ENCODE measurements around the gene MLANA. TPM values are rescaled to one million over a fixed set of nuclear protein-coding genes. Genes with fewer than 3 reads are reported as not detected.

Gene MLANA
- total RNA-seq, 1 experiment from 2014 or later, result not detected

DNA sequence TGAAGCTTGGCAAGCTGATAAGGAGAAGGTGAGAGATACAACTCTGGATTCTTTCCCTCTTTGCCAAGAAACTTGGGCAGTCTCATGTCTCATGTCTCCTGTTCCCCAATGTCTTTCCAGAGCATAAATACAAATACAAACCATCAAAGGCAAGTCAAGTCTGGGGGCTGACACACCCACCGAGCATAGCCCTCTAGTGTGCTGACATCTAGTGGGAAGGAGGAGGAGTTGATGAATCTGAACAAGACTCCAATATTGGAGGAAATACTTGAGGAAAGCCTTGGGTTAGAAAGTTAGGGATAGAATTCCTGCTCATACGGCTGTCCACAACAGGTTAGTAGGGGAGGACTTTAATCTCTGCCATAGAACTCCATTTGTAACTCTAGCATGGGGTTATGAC, 8.6 kb downstream of the MLANA start:
- DNase-seq (ENCODE audit: low spot score), result peak; percentile 22

DNA sequence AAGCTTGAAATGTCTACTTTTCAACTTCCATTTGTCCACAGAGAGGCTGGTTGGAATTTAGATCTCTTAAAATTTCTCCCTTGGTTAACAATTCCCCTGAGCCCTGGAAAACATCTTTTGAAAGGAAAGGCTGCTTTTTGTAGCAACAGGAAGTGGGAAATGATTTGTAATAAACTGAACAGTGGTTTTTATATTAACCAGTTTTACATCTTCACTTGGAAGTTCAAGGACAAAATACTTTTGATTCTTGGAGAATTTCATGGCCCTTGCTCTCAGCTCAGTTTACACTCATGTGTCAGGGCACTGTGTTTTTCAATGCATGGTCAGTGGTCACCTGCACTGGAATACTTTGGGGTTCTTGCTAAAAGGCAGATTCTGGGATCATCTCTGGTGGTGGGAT, 9.9 kb downstream of the MLANA start:
- DNase-seq (ENCODE audit: low spot score), result no peak

DNA sequence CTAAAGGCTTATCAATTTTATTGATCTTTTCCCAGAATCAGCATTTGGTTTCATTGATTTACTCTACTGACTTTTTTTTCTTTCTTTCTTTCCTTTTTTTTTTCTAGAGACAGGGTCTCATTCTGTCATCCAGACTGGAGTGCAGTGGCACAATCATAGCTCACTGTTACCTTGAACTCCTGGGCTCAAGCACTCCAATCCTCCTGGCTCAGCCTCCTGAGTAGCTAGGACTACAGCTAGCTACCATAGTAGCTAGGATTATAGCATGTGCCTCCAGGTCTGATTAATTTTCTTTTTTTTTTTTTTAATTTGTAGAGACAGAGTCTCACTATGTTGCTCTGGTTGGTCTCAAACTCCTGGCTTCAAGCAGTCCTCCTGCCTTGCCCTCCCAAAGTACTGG, 11.7 kb downstream of the MLANA start:
- DNase-seq (ENCODE audit: low spot score), result no peak

DNA sequence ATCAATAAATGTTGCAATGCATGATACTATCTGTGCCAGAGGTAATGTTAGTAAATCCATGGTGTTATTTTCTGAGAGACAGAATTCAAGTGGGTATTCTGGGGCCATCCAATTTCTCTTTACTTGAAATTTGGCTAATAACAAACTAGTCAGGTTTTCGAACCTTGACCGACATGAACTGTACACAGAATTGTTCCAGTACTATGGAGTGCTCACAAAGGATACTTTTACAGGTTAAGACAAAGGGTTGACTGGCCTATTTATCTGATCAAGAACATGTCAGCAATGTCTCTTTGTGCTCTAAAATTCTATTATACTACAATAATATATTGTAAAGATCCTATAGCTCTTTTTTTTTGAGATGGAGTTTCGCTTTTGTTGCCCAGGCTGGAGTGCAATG, 18.2 kb downstream of the MLANA start:
- no peak for DNase-seq (ENCODE audit: low spot score)

DNA sequence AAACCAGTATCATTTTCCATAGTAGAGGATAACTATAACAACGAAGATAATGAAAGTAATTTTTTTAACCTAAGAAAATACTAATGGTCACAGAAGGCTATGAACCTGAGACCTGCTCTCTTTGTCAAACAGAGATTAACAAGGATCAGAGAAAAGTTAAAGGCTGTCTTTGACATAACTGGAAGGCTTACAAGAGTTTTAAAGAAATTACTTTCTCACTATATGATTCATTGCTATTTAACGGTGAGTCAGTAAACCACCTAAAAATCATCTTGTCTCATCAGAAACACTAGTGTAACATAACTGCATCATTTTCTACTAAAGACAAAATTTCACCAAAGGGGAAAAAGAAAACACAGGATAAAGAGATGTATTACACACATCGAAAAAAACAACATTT, 19.3 kb downstream of the MLANA start:
- DNase-seq (ENCODE audit: low spot score), result no peak

DNA sequence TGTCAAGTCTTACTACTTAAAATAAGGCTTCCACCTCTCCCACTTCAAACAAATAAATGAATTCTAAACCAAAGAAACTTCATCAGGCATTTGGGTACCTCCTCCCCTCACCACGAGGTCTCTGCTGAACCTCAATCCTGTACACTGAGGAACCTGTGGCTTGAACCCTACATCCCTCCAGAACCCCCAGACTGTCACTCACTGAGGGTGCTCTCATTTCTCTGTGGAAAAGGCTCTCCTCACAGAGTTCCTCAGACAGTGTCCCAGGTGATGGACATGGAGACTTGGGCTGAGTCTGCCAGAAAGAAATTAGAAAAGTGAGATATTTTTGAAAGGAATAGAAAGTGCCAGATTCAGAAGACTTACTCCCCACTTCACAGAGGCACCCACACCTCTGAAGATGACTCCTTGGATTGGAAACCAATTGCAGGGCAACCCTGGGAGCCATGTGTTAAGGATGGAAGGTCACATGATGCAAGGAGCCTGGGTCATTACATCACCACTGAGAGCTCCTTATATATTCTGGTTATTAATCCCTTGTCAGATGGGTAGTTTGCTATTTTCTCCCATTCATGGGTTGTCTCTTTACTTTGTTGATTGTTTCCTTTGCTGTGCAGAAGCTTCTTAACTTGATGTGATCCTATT, 19.8 kb downstream of the MLANA start:
- DNase-seq (ENCODE audit: low spot score), result no peak

DNA sequence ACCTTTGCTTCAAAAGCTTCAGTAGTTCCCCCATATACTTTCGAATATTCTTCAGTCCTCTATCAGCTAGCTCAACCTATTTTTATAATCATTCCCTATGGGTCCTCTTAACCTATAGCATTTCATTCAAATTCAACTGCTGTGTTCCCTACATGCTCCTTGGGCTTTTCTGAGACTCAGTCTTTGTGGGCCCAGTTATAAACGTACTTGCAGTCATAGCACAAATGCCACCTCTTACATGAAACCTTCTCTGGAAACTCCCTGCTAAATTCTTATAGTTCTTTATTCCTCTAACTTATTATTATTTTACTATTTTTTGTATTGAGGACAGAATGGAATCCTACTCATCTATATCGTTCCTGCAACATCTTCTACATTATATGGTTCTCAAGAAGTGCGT, 24.7 kb downstream of the MLANA start:
- no peak for DNase-seq (ENCODE audit: low spot score)

DNA sequence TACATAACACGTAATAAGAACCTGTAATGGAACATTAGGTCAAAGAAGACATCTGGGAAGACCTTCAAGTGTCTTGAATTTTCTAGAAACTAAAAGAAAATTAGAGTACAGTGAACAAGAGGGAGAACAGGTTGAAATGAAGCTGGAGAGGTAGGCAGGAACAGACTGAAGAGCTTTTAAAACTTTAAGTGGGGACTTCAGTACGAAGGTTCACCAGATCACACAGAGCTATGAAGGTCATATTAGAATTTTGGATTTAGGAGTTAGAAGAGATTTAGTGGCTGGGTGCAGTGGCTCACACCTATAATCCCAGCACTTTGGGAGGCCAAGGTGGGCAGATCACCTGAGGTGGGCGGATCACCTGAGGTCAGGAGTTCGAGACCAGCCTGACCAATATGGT, 26.6 kb downstream of the MLANA start:
- DNase-seq (ENCODE audit: low spot score), result no peak

DNA sequence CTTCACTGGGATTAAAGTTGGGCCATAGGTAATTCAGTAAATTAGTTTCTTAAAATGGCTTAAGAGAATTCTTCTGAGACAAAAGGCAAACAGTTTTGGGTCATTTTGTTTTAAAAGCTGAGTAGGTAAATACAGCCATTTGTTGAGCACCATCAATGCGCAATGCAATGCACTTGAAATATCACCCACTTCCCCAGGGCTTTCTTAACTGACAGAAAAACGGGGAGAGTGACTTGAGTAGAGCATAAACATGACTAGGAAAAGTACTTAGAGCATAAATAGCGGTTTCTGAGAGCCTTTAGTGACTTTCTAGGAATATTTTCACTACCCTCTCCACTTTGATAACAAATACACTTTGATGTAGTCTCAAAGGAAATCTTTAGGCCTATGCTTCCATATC, 27.2 kb downstream of the MLANA start:
- DNase-seq (ENCODE audit: low spot score), result no peak

DNA sequence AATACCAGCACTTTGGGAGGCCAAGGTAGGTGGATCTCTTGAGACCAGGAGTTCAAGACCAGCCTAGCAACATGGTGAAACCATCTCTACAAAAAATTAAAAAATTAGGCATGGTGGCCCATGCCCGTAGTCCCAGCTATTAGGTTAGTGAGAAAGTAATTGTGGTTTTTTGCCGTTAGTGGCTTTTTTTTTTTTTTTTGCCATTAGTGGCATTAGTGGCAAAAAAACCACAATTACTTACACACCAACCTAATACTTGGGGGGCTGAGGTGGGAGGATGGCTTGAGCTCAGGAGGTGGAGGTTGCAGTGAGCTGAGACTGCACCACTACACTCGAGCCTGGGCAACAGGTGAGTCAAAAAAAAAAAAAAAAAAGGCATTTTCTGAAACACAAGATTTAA, 27.8 kb downstream of the MLANA start:
- no peak for DNase-seq (ENCODE audit: low spot score)

DNA sequence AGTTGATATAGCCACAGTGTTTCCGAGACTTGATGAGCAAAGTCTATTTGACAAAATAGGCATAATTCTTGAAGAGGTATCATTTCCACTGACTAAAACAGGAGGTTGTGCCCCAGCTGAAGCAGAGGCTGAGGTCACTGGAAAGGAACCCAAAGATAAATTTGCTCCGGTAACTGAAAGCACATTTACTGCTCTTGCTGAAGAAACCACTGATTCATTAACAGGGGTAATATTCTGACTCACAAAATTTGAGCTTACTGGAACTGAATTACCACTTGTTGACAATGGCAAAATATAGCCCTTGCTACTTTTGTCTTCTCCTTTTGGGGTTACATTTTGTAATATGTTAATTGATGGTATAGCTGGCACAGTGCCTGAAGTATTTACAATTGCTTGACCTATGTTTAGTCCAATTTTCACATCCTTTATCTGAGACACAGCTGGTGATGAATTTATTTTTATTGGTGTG, 30.2 kb downstream of the MLANA start:
- no peak for DNase-seq (ENCODE audit: low spot score)

DNA sequence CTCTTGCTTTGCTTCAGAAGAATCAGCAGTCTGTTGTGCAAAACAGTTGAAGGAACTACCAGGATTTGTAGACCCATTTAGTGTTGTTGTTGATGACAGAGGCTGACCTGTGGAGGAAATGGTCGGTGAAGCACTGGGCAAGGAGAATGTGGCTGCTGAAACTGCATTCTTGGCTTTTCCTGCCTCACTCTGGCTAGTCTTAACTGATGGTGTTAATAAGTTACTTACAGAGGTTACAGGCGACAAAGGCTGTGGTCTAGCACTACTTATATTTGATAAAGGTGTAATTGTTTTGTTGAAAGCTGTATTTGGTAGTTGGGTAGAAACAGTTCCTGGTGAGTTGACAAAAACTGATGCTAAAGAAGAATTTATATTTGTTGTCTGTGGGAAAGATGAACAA, 31.5 kb downstream of the MLANA start:
- DNase-seq (ENCODE audit: low spot score), result no peak

DNA sequence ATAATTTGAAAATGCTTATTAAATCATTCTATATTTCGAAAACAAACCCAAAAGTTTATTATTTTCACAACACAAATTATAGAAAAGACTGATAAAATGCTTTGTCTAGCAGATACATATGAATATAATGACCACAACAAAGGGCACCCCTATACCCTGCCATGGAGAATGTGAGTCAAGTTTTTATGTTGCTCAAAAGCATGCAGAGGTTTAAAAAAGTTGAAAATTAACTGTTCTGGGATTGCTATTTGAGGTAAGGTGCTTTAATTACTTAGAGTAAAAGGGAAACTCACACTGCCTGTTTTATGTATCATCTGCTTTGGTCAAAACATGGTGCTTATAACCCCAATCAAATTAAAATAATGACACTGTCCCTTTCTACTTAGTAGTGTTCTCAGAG, 41.0 kb downstream of the MLANA start:
- DNase-seq (ENCODE audit: low spot score), result no peak

DNA sequence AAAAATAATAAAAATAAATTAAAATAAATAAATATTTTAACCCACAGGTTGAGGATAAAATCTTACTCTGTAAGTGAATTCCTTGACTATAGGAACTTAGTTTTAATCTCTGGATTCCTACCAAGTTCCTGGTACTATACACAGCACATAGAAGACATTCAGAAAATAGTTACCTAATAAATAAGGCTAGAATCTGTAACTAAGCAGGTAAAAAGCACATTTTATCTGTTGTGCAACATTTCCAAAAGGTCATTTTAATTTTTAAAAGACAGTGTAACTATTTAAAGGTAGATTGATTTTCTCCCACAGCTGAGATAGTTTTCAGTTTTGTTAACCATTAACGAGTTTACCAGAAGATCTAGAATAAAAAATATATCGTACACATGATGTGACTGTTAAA, 47.8 kb downstream of the MLANA start:
- DNase-seq (ENCODE audit: low spot score), result no peak

DNA sequence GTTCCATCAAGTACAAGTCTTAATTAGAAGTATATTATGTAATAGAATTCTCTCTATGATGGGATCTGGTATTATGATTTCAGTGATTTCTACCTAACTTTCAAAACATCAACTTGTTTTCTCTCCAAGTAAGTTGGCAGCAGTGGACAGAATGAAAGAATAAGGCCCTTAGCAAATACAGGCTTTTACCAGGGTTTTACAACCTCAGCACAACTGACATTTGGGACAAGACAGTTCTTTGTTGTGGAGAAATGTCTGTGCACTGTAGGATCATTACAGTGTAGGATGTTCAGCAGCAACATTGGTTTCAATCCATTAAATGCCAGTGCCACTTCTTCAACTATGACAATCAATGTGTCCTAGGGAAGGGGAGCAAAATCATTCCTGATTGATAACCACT, 48.8 kb downstream of the MLANA start:
- no peak for DNase-seq (ENCODE audit: low spot score)

DNA sequence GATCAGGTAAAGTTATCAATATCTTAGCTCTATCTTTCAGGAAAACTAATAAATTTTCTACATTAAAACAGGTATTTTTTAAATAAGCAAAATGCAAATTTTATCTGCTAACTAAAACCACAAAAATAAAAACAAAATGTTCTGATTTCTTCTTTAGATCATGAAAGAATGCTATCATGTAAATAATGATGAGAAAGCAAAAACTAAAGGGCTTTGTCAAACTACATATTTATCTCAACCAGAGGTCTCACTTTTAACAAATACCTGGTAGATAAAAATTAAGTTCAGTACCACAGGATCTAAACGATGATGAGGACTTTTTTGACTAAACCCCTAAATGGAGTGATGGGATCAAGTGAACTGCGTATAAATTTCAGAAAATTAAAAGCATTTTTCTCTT, 50.5 kb downstream of the MLANA start:
- DNase-seq (ENCODE audit: low spot score), result no peak

DNA sequence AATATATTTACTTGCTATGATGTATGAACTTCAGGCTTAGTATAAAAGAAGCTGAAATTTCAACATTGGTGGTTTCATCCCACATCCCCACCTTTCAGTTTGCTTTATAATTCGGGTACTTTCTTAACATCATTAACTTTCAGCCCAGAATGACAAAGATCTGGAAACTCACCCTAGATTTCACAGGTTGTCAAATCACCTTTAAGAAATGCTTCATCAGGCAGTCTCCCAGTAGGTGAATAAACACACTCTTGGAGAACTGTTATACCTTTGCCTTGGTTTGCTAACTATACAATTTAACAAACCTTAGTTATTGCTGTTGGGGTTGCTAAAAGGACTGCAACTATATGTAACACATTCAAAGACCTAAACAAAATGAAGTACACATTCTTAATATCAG, 54.4 kb downstream of the MLANA start:
- no peak for DNase-seq (ENCODE audit: low spot score)

DNA sequence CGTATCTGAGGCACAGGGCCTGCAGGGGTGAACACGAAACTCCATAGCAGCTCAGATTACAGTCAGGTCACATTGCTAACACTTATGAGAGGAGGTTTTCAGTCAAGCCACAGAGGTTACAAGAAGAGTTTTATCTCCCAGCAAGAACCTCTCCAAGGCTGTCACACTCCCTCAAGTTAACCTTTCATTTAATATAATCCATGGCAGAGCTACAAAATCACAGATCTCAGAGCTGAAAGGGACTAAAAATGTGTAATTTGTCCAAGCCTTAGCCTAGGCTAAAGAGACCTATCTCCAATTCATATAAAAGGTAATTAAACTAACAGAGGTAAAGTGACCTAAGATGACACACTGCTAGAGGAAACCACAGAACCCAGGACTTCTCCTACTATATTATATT, 57.2 kb downstream of the MLANA start:
- DNase-seq (ENCODE audit: low spot score), result no peak

DNA sequence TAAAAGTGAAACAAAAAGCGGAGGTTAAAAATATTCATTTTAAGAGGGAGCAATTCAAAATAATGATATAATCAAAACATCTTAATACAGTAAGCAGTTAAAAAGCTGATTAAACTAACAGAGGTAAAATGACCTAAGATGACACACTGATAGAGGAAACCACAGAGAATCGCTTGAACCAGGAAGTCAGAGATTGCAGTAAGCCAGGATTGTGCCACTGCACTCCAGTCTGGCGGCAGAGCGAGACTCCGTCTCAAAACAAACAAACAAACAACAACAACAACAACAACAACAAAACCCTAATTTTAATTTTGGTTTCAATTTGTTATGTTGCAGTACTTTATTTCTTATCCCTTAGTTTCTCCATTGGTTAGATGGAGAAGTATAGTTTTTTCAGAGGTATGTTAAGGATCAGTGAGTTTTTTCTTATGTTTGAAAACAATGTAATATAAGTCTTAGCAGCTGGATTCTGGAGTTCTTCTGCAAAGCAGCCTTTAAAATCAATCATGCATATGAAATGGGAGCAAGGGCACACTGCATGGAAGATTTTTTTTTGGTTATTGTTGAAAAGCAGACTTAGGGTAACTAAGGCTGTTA, 58.5 kb downstream of the MLANA start:
- peak; percentile 12 for DNase-seq (ENCODE audit: low spot score)

DNA sequence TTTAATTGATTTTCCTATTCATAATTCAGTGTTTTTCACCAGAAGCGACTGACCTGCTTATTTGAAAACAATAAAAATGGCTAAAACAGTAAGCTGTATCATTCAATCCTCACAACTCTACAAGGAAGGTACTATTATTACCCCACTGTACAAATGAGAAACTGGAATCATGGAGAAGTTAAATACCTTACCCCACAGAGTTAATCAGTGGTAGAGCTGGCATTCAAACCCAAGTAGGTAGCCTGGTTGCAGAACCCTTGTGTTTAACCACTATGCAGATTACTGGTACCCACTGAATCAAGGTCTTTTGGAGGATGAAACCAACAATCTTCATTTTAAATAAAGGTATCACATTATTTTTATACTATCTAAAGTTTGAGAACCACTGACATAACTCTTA, 59.6 kb downstream of the MLANA start:
- no peak for DNase-seq (ENCODE audit: low spot score)

DNA sequence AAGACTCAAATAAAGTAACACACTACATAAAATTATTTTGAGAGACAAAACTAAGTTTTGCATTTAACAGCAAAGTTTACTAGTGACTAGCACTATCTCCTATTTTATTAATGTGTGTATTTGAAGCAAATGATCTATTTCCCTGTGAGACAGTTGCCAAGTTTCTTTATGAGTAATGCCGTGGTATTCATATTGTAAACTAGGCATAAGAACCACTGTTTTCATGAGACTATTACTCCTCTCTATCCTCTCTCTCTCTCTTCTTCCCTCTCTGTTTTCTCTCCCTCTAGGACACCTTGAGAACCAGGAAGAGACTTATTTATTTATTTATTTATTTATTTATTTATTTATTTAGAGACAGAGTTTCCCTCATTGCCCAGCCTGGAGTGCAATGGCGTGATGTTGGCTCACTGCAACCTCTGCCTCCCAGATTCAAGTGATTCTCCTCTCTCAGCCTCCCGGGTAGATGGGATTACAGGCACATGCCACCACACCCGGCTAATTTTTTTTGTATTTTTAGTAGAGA, 61.1 kb downstream of the MLANA start:
- no peak for DNase-seq (ENCODE audit: low spot score)

DNA sequence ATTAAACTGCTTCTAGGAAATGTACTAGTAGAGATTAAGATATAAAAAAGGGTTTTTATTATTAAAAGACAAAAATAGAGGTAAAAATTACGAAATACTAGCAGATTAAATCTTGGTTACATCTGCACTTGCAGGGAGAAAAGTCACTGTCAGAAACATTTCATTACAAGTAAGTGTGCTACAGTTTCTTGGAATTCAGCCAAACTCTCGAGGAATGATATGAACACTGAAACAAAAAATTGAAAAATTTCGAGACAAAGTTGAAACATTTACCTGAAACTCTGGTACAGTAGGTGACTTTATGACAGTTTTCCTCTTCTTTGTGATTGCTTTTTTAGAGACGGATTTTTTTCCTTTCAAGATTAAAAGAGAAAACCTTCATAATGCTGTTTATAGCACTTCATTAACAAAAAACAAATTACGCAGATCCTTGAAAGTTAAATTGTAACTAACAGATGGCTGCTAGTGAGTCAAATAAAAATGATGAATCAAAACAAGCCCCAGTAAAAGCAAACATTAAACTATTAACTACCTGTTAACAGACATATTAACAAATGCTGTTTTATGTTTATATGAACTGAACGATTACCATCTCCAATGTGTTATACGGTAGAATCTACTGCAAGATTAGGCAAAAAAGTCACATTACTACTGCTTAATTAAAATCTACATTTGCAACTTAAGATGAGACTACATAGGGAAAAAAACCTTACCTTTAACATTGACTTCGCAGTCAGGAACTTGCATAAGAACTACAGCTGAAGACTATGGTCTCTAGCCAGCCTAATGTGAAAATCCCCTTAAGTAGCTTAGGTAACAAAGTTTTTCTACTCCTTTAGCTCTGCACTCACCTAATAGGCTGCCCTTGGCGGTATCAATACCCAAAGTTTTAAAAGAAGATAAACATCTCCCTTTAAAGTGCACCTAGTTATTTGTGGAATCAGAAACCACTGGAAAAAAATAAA, 63.3 kb downstream of the MLANA start:
- peak; percentile 83 for DNase-seq (ENCODE audit: low spot score)

Data from HT-29 (cell line).